GM19438 (cell line): Measurements from ENCODE around the gene CKB.

ENCODE experiments used
- ATAC-seq: cut with Tn5 transposase; IDR thresholded peaks from one replicate; pipeline ENCODE4 v1.9.1; 2021; ENCODE audit warnings: low read depth; ENCODE audit not compliant: unreplicated experiment

Gene CKB

DNA sequence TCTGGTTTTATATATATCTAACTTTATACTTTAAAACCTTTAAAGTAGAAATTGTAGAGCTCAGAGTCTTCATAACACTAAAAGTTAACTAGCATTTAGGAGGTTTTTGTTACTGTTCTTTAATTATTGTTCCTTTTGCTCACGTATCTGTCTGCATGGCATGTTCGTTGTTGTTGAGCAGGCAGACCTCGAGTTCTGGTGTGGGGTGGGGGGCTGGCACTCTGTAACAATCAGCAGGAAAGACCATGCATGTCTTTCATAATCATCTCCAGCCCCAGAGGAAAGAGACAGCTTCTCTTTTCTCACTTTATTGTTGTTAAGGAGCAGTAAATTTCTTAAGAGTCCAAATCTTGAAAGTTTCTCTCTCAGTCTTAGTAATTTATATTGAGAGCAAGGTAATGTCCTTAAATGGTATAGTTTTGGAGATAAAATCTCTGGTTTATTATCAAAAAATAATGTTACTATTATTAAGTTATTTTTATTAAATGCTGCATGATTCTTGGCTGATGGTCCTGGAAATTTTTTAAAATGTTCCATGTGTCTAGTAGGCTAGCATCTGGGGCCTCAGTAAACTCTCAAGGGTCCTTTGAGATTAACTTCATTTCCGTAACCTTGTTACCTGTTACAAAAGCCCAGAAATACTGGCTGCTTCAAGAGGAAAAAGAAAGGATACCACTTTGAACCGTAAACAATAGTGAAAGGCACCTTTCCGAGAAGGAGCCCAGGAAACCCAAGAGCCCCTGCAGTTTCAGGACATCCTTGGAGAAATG lies 30.3 kb downstream of the CKB start:
- no peak for ATAC-seq

DNA sequence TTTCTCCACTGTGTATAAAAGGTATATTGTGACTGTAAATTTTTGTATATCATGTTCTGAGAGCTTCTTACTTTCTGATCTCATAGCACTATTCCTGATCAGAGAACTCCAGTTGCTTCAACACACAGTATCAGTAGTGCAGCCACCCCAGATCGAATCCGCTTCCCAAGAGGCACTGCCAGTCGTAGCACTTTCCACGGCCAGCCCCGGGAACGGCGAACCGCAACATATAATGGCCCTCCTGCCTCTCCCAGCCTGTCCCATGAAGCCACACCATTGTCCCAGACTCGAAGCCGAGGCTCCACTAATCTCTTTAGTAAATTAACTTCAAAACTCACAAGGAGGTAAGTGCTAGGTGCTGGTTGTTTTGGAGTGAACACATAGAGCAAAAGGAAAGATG lies 30.9 kb downstream of the CKB start:
- no peak for ATAC-seq

DNA sequence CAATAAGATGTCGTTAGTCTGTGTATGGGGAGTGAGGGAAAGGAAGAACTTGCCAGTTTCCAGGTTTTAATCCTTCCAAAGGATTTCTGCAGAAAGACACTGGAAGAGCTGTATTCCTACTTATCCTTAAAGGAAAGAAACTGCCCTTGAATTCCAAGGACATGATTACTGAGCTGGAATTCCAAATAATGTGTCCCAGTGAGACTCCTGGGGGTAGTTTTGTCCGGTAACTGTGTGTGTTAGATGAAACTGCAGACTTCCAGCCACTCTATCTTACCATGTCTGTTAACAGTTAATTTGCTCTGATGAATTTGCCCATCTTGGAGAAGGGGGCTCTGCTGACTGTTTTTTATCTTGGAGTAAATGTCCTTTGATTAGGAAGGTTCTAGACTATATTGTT lies 33.0 kb downstream of the CKB start:
- no peak for ATAC-seq

DNA sequence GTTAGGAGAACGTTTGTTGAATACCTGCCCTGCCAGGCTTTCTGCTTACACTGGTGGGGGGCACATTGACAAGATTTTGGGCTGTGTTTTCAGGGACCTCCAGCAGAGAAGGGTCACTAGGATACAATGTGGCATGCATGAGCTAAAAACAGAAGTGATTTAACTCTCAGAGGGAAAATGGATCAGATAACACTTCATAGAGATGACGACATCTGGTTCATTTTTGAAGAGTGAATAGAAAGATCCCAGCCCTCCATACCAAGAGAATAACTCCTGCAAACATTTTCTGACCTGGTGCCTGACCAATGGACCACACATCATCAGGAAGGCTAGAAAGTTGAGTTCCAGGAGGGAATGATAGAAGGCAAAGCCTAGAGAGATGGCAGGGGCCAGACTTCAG lies 33.7 kb downstream of the CKB start:
- no peak for ATAC-seq

DNA sequence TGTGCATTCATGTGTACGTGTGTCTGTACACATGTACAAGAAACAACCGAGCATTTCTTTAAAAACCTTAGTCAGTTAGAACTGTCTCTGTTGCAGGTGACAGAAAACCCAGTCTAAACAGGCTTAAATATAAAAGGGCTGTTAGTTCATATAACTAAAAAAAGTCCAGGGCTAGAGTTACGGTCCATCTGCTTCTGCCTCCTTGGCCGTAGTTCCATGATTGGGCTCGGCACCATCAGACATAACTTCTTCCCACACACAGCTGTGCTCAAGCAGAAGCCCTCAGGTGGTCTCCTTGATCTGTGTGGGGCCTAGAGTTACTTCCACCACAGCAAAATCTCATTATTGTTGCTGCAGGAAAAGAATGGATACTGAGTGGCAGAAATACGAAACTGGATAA lies 34.6 kb downstream of the CKB start:
- no peak for ATAC-seq

DNA sequence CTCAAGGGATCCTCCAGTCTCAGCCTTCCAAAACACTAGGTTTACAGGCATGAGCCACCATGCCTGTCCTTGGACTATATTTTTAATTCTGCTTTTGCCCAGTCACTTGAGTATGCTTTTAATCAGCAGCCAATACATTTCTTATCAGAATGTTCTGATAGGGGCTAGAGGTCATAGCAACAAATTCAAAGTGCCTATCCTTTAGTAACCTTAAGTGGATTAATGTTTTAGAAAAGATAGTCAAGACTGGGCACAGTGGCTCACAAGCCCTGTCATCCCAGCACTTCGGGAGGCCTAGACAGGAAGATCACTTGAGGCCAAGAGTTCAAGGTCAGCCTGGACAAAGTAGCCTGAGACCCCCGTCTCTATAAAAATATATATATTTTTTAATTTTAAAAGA lies 37.1 kb downstream of the CKB start:
- ATAC-seq, result no peak

DNA sequence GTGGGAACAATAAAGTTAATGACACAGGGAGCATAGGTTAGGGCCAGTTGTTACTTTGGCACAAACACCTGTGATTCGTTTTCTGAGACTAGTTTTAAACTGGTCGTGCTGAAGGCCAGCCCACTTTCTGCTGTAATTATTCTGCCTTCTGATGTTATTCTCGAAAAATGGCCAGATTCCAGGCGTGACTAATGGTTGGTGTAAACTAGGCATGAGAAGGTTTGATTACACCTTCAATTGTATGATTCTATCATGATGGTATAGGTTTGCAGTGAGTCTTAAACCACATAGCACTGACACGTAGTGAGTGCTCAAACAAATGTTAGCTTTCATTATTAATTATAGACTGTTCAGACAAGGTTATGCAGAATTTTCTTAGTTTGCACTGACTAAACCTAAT lies 39.0 kb downstream of the CKB start:
- no peak for ATAC-seq

DNA sequence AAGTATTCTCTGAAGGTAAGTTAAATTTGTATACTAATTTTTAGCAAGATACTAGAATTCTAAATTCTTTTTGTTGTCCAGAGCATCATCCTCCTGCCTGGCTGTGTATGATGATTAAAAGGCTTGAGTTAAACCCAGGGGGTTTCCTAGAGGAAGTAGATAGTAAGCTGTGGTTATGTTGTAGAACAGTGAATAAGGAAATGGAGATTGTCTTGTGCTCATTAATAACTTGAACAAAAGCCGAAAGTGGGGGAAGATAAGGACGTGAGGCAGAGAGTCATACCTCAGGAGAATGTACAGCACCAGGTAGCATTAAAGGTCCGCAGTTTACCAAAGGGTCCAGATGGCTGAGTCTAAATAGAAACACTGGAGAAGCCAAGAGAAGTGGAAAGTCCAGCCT lies 42.0 kb downstream of the CKB start:
- ATAC-seq, result no peak

DNA sequence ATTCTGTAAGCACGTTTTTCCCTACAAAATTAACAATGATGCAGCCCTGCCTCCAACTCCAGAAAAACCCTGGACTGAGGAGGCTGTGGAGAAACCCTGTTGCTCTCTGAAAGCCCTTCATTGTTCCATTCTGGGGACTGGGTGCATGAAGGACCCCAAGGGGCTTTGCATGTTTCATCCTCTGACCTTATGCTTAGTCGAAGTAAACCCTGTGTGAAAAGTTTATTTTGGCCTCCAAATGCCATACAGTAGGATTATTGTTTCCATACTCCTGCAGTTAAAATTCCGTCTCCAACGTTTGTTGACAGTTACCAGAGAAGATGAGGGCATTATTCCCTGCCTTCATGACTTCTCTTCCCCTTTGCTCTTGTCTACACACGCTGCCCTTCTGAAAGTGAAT lies 46.0 kb downstream of the CKB start:
- no peak for ATAC-seq

DNA sequence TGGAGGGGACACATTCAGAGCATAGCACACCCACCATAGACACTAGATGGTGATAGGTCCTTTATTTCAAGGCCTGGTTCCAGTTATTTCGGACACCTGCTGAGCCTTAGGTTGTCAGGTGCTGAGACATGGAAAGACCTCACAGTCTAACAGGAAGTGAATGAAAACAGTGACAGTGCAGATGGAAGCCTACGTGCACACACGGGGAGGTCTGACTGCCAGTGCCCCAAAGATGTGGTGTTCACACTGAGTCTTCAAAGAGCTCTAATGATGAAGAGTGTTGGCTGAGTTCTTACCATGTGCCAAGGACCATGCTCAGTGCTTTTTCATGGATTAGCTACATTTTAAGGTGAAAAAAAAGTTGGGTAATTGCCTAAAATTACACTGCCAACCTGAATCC lies 46.6 kb downstream of the CKB start:
- ATAC-seq, result no peak

DNA sequence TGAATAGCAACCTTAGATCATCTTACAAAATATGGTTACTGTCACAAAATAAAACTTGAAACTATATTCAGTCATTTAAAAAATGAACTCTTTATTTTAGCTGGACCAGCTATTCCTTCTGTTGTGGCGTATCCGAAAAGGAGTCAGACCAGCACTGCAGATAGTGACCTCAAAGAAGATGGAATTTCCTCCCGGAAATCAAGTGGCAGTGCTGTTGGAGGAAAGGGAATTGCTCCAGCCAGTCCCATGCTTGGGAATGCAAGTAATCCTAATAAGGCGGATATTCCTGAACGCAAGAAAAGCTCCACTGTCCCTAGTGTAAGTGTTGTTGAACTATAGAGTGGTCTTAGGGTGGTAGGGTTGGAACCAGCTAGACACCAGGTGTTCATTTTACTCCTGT lies 47.7 kb downstream of the CKB start:
- ATAC-seq, result no peak

DNA sequence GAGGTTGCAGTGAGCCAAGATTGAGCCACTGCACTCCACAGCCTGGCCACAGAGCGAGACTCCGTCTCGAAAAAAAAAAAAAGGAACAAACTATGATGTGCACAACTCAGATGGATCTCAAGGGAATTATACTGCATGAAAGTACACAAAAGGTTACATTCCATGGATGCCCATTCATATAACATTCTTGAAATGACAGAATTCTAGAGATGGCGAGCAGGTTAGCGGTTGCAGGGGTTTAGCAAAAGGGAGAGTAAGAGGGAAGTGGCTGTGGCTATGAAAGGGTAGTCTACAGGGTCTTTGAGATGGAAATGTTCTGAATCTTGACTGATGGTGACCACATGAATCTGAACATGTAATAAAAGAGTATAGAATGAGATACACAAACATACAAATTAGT lies 49.7 kb downstream of the CKB start:
- no peak for ATAC-seq
